Lung microvascular endothelial cell (primary cell): ENCODE measurements around the gene MAMDC2. TPM values are rescaled to one million over a fixed set of nuclear protein-coding genes. Genes with fewer than 3 reads are reported as not detected.

Experiments
- DNase-seq, 2 donors: peaks; one replicate each; pipeline versions ENCODE4 v3.0.0 to v3.0.0-alpha.2; 2010; ENCODE audit warnings: low read depth in 2 of 2
- total RNA-seq: library from RNA; depleted of rRNA; stranded (reverse); fragments of >200 nt; gene quantifications from 2 replicates; pipeline ENCODE4 v1.2.1, GENCODE V29; 2014

Gene MAMDC2
- total RNA-seq, 1 donor from 2014 or later: 0.79 TPM

DNA sequence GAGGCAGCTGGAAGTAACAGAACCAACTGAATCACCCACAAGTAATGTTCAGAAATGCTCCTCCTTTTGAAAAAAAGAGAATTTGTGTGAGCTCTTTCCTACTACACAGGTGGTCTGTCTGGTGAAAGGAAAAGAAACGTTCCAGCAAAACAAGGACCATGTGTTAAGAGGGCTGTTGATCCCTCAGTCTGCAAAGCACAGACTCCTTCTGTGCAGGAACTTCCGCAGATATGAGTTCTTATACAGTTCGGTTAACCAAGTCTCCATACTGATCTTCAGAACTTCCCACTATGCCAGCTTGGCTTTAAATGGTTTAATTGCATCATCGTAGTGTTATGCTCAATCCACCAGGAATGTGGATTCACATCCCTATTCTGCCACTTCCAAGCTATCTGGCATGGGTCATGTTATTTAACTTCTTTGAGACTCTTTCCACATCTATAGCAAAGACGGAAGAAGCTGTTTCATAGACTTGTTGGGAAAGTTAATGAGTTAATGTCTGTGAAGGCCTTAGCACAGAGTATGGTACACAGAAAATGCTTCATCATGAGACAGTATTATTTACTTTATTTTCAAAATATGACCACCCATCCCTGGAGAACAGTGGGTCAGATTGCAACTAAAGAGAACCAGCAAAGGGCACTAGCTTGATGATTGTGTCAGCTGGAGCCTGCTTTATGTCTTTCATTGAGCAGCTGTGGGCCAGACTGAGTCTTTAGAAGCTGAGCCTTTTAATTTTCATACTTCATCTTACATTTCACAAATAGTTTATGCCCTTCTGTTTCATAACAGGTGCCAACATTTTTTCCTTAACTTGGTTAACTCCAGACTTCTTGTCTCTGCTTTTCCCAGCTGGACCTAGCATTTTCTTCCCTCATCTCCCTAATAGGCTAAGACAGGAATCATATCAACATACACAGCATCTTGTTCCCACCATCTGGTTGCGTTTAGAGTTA, 89.9 kb downstream of the MAMDC2 start:
- no peak for DNase-seq

DNA sequence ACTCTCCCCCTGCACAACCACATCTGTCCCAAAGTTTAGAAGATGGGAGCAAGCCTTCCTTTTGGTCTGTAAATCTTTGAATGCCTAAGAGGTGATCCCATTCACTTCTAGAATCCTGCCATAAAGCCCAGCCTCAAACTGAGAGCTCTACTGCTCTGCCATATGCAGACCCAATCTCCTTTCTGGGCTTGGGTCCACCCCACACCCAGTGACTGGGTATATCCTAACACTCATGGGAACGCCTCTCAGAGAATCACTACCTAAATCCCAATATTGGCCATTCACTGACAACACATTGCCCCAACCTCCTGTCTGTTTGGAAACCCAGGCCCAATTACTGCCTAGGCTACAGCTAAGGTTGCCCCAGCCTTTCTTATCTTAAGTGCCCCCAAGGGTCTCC, 90.7 kb downstream of the MAMDC2 start:
- no peak for DNase-seq

DNA sequence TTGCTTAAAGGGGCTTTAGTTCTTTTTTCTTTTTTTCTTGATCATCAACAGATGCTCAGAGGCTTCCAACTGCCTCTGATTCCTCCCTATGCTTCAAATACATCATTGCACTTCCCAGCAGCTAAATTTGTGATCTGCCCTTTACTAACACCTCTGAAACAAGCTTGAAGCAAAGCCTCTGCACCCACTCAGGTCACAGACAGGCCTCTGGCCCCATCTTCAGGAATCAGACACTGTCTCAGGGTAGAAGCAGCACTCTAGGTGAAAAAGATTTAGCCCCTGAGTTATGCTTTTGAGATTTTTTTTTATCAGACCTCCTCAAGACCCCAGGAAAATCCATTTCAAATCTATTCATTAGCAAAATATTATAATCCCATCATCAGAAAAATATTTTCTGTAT, 91.5 kb downstream of the MAMDC2 start:
- no peak for DNase-seq

DNA sequence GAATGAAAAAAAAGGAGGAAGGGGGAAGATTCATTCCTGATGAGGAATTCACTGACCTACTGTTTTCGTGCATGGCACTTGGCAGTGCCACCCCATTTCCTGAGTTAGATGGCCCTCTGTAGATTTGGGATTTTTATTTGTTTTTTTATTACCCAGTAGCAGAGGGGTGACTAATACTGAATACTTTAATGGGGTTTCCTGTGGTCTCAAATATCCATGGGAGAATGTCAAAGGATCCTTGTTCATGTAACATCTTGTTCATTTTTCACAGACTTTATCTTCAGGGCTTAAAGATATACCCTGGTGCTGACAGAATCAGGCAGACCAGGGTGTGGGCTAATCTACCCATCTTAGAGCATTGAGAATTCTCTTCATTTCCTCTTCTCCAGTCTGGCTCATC, 93.0 kb downstream of the MAMDC2 start:
- DNase-seq: peak in 1 of 2 donors; percentile 72

DNA sequence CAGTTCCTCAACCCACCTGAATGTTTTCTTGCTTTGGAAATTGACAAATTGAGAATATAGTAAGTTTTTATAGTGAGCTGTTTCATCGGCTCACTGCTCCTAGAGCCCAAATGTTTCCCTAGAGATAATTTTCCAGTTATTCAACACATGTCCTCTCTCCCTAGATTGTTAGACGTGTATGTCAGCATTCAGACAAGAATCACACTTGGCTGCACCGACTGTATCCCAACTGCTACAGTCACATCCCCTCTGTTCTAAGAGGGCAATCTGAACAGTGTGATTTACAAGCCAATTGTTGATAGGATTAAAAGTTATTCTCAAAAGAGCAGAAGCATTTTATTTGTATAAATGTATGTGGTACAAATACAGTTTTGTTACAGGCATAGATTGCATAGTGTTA, 93.9 kb downstream of the MAMDC2 start:
- peak in 1 of 2 donors; percentile 15 for DNase-seq

DNA sequence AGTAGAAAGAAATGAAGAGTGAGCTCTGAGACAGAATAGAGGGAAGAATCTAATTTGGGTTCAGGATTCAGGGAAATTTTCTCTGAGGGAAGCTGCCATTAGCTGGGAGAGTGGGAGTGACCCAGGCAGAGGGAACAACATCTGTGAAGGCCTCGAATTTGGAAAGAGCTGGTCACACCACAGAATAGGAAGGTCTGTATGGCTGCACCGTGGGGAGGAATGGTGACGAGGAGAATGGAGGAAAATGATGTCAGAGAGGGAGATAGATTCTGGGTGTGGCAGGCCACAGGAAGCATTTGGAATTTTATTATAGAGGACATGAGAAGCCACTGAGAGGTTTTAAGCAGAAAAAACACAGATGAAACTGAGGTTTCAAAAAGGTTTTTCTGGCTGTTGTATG, 98.5 kb downstream of the MAMDC2 start:
- no peak for DNase-seq

DNA sequence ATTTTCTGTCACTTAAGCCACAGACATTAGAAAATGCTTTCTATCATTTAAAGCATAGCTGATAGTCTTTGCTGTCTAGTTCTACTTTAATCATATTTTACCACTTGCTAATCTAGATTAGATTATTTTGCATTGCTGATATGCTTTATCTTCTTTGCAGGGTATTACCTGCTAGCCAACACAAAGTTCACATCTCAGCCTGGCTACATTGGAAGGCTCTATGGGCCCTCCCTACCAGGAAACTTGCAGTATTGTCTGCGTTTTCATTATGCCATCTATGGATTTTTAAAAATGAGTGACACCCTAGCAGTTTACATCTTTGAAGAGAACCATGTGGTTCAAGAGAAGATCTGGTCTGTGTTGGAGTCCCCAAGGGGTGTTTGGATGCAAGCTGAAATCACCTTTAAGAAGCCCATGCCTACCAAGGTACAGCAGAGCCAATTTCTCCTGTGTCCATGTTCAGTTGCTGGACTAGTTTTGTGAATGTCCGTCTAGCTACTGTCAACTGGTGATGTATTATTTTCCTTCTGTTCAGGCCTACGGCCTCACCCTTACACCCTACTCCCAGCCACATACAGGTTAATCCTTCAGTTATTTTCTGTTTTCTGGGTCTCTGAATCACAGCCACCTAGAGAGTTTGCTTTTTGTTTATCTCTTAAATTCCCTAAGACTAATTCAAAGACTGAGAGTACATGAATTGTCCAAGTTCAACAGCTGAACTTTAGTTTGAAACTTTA, 99.9 kb downstream of the MAMDC2 start:
- no peak for DNase-seq

DNA sequence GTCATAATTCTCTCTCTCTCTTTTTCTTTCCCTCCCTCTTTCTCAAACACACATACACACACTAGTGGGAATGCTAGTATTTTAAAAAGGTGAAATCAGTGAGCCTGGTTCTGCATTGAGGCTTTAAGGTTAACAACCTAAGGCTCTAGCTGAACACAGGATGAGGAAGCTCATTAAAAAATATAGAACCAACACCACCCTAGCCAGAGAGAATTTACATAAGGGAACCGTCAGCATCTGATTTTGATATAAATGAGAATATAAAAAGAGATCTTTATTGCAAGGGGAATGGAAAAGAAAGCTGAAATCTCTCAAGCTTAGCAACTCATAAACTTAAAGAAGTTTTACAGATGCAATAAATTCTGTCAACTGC, 100.5 kb downstream of the MAMDC2 start:
- DNase-seq: no peak

DNA sequence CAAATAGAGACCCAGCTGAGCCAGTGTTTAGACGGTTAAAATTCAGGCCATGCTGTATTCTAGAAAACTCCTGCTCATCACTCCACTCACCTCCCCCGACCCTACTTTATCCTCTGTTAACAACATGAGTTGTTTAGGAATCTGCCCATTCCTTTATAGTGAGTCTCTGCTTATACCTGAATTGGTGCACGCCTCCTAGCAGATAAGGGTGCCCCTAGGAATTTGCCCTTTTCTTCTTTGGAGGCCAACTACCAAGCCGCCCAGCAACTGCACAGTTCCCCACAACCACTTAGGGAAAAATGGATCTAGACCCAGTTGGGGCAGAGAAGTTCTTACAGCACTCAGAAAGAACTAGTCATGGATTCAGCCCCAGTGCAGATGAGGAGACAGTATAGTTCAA, 102.3 kb downstream of the MAMDC2 start:
- no peak for DNase-seq

DNA sequence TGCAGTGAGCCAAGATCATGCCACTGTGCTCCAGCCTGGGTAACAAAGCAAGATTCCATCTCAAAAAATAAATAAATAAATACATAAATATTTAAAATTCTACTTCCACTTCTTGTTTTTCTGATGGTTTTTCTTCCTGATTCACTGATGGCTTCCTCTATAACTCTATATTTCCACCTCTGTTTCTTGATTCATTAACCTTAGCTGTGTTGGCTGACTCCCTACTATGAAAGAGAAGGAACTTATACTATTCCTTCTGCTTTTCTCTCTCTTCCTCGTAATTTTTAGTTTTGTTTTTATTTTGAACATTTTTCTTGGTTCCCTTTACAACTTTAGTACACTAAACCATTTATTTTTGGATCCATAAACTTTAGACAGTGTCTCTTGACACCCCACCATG, 103.5 kb downstream of the MAMDC2 start:
- DNase-seq: no peak

DNA sequence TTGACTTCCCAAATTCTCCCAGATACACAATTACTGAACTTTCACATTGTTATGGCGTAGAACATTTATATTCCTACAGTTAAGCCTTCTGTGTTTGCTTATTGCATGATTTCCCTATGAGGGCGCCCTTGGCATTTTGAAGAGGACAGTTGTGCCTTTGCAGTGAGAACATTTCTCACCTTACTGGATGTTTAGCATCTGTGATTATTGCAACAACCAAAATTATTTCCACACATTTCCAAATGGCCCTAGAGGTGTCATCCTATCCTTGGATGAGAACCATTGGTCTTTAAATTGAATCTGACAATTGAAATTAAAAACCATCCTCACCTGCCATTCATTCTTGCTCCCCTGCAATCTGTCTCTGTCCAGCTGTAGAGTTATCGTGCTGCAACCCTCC, 104.0 kb downstream of the MAMDC2 start:
- no peak for DNase-seq

DNA sequence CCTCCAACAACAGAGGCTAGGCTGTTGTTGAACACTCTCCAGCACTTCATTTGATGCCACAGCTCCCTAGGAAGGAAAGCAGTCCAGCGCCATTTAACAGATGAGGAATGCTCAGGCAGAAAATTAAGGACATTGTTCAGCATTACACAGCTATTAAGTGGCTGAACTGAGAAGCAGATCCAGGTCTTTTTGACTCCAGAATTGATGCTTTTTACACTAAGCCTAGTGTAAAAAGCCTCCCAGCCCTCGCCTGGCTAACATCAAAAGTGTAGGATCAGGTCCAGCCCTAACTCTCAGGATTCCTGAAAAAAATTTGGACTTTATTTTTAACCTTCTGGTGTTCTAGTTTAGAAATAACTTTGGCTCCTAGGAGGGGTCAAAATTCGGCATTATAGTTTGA, 108.7 kb downstream of the MAMDC2 start:
- no peak for DNase-seq

DNA sequence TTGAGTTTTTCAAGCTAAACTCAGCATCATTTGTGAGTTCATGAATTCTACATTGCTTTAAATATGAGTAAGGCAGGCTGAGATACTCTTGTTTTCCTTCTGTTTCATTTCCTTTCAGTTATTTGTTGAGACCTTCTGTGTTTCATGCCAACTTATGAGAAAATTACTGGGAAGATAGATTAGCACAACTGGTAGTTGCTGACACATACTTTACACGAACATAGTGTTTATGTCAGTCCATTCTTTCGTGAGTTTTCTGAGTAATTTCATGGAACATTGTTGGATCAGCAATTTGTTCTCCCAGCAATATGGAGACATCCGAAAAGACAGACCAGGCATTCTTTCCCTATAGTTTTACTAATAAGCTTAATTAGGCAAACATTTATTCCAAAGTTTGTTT, 113.1 kb downstream of the MAMDC2 start:
- DNase-seq: peak in 1 of 2 donors; percentile 80

DNA sequence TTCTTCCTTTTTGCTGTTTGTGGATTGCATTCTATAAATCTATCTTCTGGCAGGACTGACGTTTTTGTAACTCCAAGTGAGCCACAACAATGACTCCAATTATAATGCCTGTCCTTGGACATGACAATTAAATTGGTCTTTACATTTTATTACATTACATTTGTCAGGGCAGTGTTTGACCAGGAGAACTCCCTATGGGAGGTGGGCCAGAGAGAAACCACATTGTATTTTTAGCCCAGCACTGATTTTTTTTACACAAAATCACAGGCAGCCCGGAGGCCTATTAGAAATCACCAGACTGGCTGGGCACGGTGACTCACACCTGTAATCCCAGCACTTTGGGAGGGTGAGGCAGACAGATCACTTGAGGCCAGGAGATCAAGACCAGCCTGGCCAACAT, 116.0 kb downstream of the MAMDC2 start:
- DNase-seq: no peak

DNA sequence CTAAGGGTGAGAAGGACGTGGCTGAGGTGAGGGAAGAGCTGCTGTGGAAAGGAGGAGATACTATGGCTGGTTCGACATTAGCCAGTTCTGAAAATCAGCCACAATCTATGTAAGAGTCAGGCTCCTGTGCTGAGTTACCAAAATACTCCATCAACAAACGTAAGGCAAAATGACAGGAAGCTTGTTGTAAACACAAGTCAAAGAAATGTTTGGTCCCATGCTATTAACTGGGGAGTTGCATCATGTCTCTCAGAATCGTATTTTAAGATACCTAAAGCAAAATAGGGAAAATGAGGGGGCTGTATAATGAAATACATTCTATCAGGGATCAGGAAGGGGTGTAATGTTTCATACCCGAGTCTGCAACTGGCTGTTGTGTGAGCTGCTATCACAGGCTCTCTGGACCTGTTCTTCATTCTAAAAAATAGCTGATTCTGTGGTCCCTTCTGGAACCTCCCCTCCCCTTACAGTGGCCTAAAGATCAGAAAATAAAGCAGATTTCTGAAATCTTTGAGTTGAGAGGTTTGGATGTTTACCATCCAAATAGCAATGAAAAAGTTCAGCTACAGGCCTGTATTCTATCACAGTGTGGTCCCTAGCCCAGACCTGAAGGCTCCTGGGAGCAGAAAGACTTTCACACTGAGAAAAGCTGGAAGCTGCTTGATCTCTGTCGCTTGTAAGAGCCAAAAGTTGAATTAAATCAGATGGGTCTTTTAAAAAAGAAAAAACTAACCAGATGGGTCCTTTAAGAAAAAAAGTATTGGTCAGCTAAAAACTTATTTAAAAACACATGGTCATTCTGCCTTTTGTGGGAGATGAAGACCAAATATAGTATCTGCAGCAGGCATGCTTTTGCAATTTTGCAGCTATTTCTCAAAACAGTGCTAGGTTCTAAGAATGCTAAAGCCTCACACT, 117.3 kb downstream of the MAMDC2 start:
- peak in 1 of 2 donors; percentile 52 for DNase-seq

DNA sequence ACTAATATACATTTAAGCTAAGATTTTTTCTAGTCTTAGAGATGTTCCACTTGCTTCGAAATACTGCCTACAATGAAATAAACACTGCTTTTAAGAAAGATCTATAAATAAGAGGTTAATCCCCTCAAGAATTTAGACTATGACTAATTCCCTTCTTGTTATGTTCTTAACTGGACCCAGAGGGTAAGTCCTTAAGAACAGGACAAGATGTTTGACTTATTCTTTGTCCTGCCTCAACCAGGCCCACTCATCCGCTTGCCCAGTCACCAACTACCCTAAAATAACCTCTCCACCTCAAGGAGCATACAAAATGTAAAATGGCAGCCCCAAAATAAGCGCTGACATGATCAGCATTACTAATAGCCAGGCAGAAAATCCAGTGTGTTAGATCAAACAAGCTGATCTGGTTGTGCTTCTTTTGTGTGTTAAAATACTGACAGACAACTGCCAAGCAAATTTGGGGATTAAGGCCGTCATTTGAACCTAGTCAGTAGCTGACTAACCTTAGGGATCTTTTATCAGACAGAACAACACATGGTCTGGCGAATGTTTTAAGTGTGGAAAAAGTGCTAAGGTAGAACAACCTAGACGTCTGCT, 121.5 kb downstream of the MAMDC2 start:
- DNase-seq: no peak

DNA sequence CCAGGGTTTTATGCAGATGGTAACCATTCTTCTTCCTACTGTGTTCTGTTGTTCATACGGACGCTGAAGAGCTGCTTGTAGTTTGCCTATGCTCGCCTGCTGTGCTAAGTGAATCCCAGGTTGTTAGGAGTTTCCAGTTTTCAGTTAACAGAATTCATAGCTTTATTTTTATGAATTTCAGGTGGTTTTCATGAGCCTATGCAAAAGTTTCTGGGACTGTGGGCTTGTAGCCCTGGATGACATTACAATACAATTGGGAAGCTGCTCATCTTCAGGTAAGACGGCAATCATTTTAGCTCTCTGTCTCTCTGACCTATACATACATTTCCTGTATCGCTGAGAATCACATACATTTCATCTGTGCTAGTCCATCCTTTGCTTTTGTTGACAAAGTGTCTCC, 124.9 kb downstream of the MAMDC2 start:
- no peak for DNase-seq

DNA sequence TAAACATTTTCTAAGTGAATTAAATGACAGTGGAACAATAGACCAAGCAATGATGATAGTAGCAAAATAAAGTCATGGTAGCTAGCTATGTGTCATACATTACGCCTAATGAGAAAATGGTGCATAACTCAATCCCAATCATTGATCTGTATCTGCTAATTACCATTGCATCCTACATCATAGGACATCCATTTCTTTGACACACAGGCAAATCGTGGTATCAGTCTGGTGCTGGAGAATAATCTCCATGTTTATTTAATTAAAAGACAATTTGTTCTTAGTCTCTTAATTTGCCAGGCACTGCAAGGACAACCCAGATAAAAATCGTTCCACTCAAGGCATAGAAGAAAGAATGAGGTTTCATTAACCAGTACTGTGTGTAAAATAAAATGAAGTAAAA, 125.6 kb downstream of the MAMDC2 start:
- DNase-seq: no peak

DNA sequence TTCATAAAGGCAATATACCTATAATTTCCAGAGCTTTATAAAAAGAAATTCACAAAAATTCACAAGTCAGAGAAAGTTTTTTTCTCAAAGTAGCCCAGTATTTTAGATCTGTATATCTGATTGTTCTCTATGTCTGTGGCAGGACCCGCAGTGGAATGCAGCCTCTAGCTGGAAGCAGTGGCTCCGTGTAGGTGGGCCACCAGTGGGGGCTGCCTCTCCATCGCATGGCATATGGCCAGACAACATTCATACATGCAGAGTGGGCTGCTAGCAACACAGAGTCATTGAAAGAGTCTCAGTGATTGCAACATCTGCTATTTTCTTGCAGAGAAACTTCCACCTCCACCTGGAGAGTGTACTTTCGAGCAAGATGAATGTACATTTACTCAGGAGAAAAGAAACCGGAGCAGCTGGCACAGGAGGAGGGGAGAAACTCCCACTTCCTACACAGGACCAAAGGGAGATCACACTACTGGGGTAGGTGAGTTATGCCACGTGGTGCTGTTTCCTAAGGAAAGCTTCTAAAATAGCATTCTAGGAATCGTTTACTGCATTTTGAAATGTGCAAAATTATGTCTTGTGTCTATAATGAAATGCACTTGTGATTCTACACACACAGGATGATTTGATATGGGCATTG, 126.6 kb downstream of the MAMDC2 start:
- DNase-seq: no peak

DNA sequence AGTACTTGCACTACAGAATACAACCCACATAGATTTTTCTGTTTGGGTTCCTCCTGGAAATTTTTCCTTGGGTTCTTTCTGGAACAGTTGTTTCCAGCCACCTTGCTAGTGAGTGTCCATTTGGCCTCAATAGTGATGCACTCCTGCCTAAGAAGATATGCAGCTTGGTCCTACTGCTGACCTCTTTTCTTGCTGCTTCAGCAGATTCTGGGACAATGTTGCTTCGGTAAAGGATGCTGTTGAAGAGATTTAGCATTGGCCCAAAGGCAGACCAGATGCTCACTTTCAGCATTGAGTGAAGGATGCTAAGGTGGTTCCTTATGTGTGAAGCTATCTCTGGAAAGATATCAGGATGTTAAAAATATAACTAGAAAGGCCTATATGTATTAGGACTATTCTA, 128.9 kb downstream of the MAMDC2 start:
- DNase-seq: no peak

DNA sequence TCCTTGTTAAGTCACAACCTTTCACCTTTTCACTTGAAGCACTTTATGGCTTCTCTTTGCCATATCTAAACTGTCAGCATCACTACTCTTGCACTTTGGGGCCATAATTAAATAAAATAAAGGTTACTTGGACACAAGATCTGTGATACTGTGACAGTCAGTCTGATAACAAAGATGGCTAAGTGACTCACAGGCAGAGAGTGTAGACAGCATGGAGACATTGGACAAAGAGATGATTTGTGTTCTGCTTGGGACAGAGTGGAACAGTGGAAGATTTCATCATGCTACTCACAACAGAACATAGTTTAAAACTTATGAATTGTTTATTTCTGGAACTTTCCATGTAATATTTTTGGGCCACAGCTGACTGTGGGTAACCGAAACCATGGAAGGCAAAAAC, 133.5 kb downstream of the MAMDC2 start:
- no peak for DNase-seq
